ENCODE data around the gene ARMC3. TPM values are rescaled to one million over a fixed set of nuclear protein-coding genes. Genes with fewer than 3 reads are reported as not detected.

The ARMC3 gene
- total and polyA plus RNA-seq, 9 of the 15 experiments (the other 6 are each of a cell fraction or from before 2014, with no cell fraction given), result 0.33 to 1.1 (median 0.62) TPM

- H3K27me3 ChIP-seq (ENCODE audit: control insufficient read depth in 2 of 2, insufficient read depth in 2 of 2, low read length in 2 of 2), result no peaks in the 10 kb centered on the region
- DNase-seq (ENCODE audit: extremely low read depth in 1 of 4, low spot score in 3 of 4) (no peak), ATAC-seq (no peak), FAIRE-seq (no peak)
- no peaks in the 10 kb centered on the region for H3K9me3 ChIP-seq (replicated peaks; ENCODE audit: control insufficient read depth, insufficient read depth, low read depth, low read length)
- no peak overlapping the region for H3K9ac ChIP-seq (ENCODE audit: insufficient read depth in 1 of 2, low read depth in 2 of 2, low read length in 2 of 2)
- no peak overlapping the region for H3K27ac ChIP-seq (ENCODE audit: extremely low read depth, low read depth, low read length)
- H3K79me2 ChIP-seq (ENCODE audit: control insufficient read depth, insufficient read depth, low read length), result no peaks in the 10 kb centered on the region
- H3K4me2 ChIP-seq (ENCODE audit: insufficient read depth, low read length), result no peak overlapping the region
- H3K9me1 ChIP-seq (ENCODE audit: control insufficient read depth, insufficient read depth, low read length), result no peaks in the 10 kb centered on the region
- 45% methylated on average over 2 of the region's 2 CpGs for WGBS (ENCODE audit: insufficient coverage, low coverage, missing lambda C conversion rate)
- CTCF ChIA-PET (ENCODE audit: low intra/inter-chr PET ratio), result no interaction called here
- no peak overlapping the region for H2AFZ ChIP-seq (ENCODE audit: low read depth, low read length)
- in situ Hi-C loops (cut with MboI) (no loop called here), intact Hi-C loops (cut with micrococcal nuclease) (loop anchor here (10.0 kb wide), 1 partner anchor 93 kb away; no protein-coding TSS in a partner anchor)
- no peaks in the 10 kb centered on the region for H3K36me3 ChIP-seq (ENCODE audit: control insufficient read depth, insufficient read depth, low read length)
- BruUV-seq (replicated peaks), result no TSS peak
- H3K4me1 ChIP-seq (replicated peaks in 1 of 2; ENCODE audit: control insufficient read depth in 2 of 2, insufficient read depth in 2 of 2, low read length in 2 of 2), result peaks cover 11 to 17% of the 10 kb centered on the region in 2 experiments; a peak in 4 of 5 replicates
- H4K20me1 ChIP-seq (replicated peaks; ENCODE audit: control insufficient read depth, insufficient read depth, low read length), result no peaks in the 10 kb centered on the region
- TF ChIP-seq ZFP1 (CRISPR knock-in tag; IDR thresholded peaks at IDR 0.05), result peak; percentile 72; the same call in 1 of the 2 replicates
- TF ChIP-seq NFRKB (IDR thresholded peaks at IDR 0.05; ENCODE audit: low read depth), result no peak
- H3K4me3 ChIP-seq, result no peak overlapping the region
- POLR2A ChIA-PET, result no interaction called here
These were observed 36.1 kb upstream of the ARMC3 start for GRCh38 chr10:22891797-22892196.

GRCh38 chr10:22893781-22894180, 34.1 kb upstream of the ARMC3 start:
- FAIRE-seq (no peak), DNase-seq (ENCODE audit: extremely low read depth in 1 of 4, low spot score in 3 of 4) (no peak), ATAC-seq (no peak)
- H3K9me1 ChIP-seq (ENCODE audit: control insufficient read depth, insufficient read depth, low read length), result no peaks in the 10 kb centered on the region
- no peak overlapping the region; a peak in 1 of 4 replicates for H3K9ac ChIP-seq (ENCODE audit: insufficient read depth in 1 of 2, low read depth in 2 of 2, low read length in 2 of 2)
- intact Hi-C loops (cut with micrococcal nuclease) (loop anchor here (10.0 kb wide), 1 partner anchor 91 kb away; no protein-coding TSS in a partner anchor), in situ Hi-C loops (cut with MboI) (no loop called here)
- no peaks in the 10 kb centered on the region for H3K27me3 ChIP-seq (ENCODE audit: control insufficient read depth in 2 of 2, insufficient read depth in 2 of 2, low read length in 2 of 2)
- CTCF ChIA-PET (ENCODE audit: low intra/inter-chr PET ratio), result no interaction called here
- peaks cover 11 to 17% of the 10 kb centered on the region in 2 experiments; a peak in 4 of 5 replicates for H3K4me1 ChIP-seq (replicated peaks in 1 of 2; ENCODE audit: control insufficient read depth in 2 of 2, insufficient read depth in 2 of 2, low read length in 2 of 2)
- H4K20me1 ChIP-seq (replicated peaks; ENCODE audit: control insufficient read depth, insufficient read depth, low read length), result no peaks in the 10 kb centered on the region
- H3K4me3 ChIP-seq, result no peak overlapping the region
- H3K36me3 ChIP-seq (ENCODE audit: control insufficient read depth, insufficient read depth, low read length), result no peaks in the 10 kb centered on the region
- POLR2A ChIA-PET, result interaction anchor here (0.6 kb wide), 1 partner anchor 242 kb away, joined by 3 read pairs; no protein-coding TSS in a partner anchor
- WGBS (ENCODE audit: insufficient coverage, low coverage, missing lambda C conversion rate), result 14% methylated on average over 2 of the region's 2 CpGs
- no peaks in the 10 kb centered on the region for H3K79me2 ChIP-seq (ENCODE audit: control insufficient read depth, insufficient read depth, low read length)
- H3K4me2 ChIP-seq (ENCODE audit: insufficient read depth, low read length), result no peak overlapping the region
- no peaks in the 10 kb centered on the region for H3K9me3 ChIP-seq (replicated peaks; ENCODE audit: control insufficient read depth, insufficient read depth, low read depth, low read length)
- H3K27ac ChIP-seq (ENCODE audit: extremely low read depth, low read depth, low read length), result no peak overlapping the region
- no TSS peak for BruUV-seq (replicated peaks)
- H2AFZ ChIP-seq (ENCODE audit: low read depth, low read length), result no peak overlapping the region
- no peak for TF ChIP-seq ZBTB7A (IDR thresholded peaks at IDR 0.05; ENCODE audit: borderline replicate concordance, control insufficient read depth, low read depth, low read length)
- TF ChIP-seq, protein P1, sequence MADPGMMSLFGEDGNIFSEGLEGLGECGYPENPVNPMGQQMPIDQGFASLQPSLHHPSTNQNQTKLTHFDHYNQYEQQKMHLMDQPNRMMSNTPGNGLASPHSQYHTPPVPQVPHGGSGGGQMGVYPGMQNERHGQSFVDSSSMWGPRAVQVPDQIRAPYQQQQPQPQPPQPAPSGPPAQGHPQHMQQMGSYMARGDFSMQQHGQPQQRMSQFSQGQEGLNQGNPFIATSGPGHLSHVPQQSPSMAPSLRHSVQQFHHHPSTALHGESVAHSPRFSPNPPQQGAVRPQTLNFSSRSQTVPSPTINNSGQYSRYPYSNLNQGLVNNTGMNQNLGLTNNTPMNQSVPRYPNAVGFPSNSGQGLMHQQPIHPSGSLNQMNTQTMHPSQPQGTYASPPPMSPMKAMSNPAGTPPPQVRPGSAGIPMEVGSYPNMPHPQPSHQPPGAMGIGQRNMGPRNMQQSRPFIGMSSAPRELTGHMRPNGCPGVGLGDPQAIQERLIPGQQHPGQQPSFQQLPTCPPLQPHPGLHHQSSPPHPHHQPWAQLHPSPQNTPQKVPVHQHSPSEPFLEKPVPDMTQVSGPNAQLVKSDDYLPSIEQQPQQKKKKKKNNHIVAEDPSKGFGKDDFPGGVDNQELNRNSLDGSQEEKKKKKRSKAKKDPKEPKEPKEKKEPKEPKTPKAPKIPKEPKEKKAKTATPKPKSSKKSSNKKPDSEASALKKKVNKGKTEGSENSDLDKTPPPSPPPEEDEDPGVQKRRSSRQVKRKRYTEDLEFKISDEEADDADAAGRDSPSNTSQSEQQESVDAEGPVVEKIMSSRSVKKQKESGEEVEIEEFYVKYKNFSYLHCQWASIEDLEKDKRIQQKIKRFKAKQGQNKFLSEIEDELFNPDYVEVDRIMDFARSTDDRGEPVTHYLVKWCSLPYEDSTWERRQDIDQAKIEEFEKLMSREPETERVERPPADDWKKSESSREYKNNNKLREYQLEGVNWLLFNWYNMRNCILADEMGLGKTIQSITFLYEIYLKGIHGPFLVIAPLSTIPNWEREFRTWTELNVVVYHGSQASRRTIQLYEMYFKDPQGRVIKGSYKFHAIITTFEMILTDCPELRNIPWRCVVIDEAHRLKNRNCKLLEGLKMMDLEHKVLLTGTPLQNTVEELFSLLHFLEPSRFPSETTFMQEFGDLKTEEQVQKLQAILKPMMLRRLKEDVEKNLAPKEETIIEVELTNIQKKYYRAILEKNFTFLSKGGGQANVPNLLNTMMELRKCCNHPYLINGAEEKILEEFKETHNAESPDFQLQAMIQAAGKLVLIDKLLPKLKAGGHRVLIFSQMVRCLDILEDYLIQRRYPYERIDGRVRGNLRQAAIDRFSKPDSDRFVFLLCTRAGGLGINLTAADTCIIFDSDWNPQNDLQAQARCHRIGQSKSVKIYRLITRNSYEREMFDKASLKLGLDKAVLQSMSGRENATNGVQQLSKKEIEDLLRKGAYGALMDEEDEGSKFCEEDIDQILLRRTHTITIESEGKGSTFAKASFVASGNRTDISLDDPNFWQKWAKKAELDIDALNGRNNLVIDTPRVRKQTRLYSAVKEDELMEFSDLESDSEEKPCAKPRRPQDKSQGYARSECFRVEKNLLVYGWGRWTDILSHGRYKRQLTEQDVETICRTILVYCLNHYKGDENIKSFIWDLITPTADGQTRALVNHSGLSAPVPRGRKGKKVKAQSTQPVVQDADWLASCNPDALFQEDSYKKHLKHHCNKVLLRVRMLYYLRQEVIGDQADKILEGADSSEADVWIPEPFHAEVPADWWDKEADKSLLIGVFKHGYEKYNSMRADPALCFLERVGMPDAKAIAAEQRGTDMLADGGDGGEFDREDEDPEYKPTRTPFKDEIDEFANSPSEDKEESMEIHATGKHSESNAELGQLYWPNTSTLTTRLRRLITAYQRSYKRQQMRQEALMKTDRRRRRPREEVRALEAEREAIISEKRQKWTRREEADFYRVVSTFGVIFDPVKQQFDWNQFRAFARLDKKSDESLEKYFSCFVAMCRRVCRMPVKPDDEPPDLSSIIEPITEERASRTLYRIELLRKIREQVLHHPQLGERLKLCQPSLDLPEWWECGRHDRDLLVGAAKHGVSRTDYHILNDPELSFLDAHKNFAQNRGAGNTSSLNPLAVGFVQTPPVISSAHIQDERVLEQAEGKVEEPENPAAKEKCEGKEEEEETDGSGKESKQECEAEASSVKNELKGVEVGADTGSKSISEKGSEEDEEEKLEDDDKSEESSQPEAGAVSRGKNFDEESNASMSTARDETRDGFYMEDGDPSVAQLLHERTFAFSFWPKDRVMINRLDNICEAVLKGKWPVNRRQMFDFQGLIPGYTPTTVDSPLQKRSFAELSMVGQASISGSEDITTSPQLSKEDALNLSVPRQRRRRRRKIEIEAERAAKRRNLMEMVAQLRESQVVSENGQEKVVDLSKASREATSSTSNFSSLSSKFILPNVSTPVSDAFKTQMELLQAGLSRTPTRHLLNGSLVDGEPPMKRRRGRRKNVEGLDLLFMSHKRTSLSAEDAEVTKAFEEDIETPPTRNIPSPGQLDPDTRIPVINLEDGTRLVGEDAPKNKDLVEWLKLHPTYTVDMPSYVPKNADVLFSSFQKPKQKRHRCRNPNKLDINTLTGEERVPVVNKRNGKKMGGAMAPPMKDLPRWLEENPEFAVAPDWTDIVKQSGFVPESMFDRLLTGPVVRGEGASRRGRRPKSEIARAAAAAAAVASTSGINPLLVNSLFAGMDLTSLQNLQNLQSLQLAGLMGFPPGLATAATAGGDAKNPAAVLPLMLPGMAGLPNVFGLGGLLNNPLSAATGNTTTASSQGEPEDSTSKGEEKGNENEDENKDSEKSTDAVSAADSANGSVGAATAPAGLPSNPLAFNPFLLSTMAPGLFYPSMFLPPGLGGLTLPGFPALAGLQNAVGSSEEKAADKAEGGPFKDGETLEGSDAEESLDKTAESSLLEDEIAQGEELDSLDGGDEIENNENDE (IDR thresholded peaks at IDR 0.05; ENCODE audit: low read depth, low read length), result no peak

All from K562 (cell line).